GM23338 (cell line): ENCODE data around the gene KSR2.

Source experiments
- CREB1 ChIP-seq: fragments of 250-450 bp; sonication (Bioruptor Pico); IDR thresholded peaks from 2 replicates; pipeline ENCODE4 v1.5.0; 2020; ENCODE audit warnings: low read depth, mild to moderate bottlenecking, moderate library complexity
- CTCF ChIP-seq, 2 experiments: fragments of 200-600 bp in 1 of 2; sonication (generic) in 1 of 2; conservative IDR thresholded peaks; 2 replicates each; pipeline versions ENCODE4 v1.5.1 to v1.6.1; 2016 to 2017; ENCODE audit warnings: antibody characterized with exemption in 2 of 2, low read depth in 2 of 2, mild to moderate bottlenecking in 2 of 2, moderate library complexity in 1 of 2
- EZH2 ChIP-seq: fragments of 200-600 bp; sonication (generic); IDR thresholded peaks from one replicate; pipeline ENCODE4 v1.8.0; 2017; ENCODE audit warnings: antibody characterized with exemption, mild to moderate bottlenecking, low read depth; ENCODE audit not compliant: unreplicated experiment
- EZH2phosphoT487 ChIP-seq: fragments of 200-600 bp; sonication (generic); IDR thresholded peaks from one replicate; pipeline ENCODE4 v1.8.1; 2018; ENCODE audit warnings: antibody characterized with exemption; ENCODE audit not compliant: unreplicated experiment
- POLR2AphosphoS5 ChIP-seq: IDR thresholded peaks from 2 replicates; pipeline ENCODE4 v1.6.1; 2016; ENCODE audit warnings: antibody characterized with exemption, low read depth
- REST ChIP-seq: IDR thresholded peaks from one replicate; pipeline ENCODE4 v1.6.1; 2018; ENCODE audit warnings: antibody characterized with exemption; ENCODE audit not compliant: unreplicated experiment
- STAT1 ChIP-seq: IDR thresholded peaks from one replicate; pipeline ENCODE4 v1.6.1; 2016; ENCODE audit warnings: antibody characterized with exemption; ENCODE audit not compliant: unreplicated experiment

GRCh38 chr12:117882603-117883184, 86.1 kb downstream of the KSR2 start:
- TF ChIP-seq EZH2phosphoT487 (no peak), CTCF (conservative IDR thresholded peaks at IDR 0.05; ENCODE audit: low read depth in 2 of 2) (no peak), STAT1 (no peak), CREB1 (no peak), POLR2AphosphoS5 (no peak), REST (no peak), EZH2 (no peak)
